Activated naive CD4-positive, alpha-beta T cell treated with anti-CD3 and anti-CD28 coated beads for 36 hours (primary cell): ENCODE results near the gene LINC00305. TPM values are rescaled to one million over a fixed set of nuclear protein-coding genes. Genes with fewer than 3 reads are reported as not detected.

Experiments used
- CTCF ChIA-PET: fragments of 350-600 bp; sonication (Branson Sonifier 250); formaldehyde crosslinking; loops from one replicate; lab custom pipeline; 2021; ENCODE audit warnings: antibody characterized with exemption; lab: Charles Lee
- DNase-seq: peaks from one replicate; pipeline ENCODE4 v3.0.0-alpha.2; 2020
- H3K27ac Mint-ChIP-seq: one replicate; pipeline ENCODE4 v1.8.0; 2021; ENCODE audit warnings: mild to moderate bottlenecking, mixed read lengths
- H3K27me3 Mint-ChIP-seq: one replicate; pipeline ENCODE4 v1.8.0; 2021; ENCODE audit warnings: low read depth, mixed read lengths
- H3K36me3 Mint-ChIP-seq: one replicate; pipeline ENCODE4 v1.8.0; 2021; ENCODE audit warnings: low read depth, mixed read lengths
- H3K4me1 Mint-ChIP-seq: one replicate; pipeline ENCODE4 v1.8.0; 2021; ENCODE audit warnings: low read depth, mixed read lengths
- H3K4me3 Mint-ChIP-seq: one replicate; pipeline ENCODE4 v1.8.0; 2021; ENCODE audit warnings: mild to moderate bottlenecking, moderate library complexity, mixed read lengths
- H3K9me3 Mint-ChIP-seq: one replicate; pipeline ENCODE4 v1.8.0; 2021; ENCODE audit warnings: mixed read lengths
- intact Hi-C: fragments of 100-400 bp; cut with micrococcal nuclease; formaldehyde crosslinking; loops from one replicate; pipeline ENCODE4 v1.15.1; 2023
- total RNA-seq, 2 experiments: library from RNA; stranded (reverse); gene quantifications; one replicate each; pipeline ENCODE4 v1.2.3, GENCODE V29; 2021

The LINC00305 gene
- total RNA-seq, 2 experiments from 2014 or later: not detected

DNA sequence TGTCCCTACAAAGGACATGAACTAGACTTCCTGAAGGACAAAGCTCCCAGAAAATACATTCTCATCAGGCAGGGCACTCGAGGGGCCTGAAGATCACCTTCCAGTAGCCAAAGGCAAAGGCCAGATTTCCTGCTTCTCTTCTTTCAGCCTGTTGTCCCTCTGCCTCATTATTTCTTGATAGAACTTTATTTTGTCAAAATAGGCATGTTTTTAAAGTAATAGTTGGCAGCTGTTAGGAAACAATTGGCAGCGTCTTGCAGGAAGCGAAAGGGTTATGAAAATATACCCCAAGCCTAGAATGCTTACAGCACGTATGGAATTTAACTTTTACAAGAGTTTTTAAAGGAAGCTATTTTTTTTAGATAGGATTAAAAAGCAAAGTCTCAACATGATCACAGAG is 74.9 kb downstream of the LINC00305 start:
- Mint-ChIP-seq H3K27me3 (peaks cover 11% of the 10 kb centered on the region), H3K4me1 (no peaks in the 10 kb centered on the region), H3K9me3 (peaks cover 4% of the 10 kb centered on the region), H3K4me3 (no peak overlapping the region), H3K27ac (no peak overlapping the region), H3K36me3 (no peaks in the 10 kb centered on the region)
- intact Hi-C loops: no loop called here
- DNase-seq: no peak
- CTCF ChIA-PET: no interaction called here

DNA sequence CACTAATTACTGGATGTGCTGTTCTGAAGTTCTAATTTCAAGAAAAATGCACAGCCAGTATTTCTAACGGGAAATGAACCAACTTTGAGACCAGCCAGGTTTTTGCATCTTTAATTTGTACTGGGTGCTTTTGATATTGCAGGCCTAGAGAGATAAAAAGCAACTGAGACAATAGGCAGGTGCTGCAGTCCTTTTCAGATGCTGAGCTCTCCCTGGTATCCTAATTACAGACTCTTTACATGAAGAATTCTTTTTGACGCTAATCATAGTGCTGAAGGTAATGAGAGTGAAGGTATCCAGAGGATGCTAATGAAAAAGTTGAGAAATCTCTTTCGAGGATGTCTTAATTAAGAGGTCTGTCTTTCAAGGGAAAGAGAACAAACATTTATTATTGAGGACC is 93.9 kb downstream of the LINC00305 start:
- no peaks in the 10 kb centered on the region for H3K36me3 Mint-ChIP-seq
- intact Hi-C loops: no loop called here
- no peak overlapping the region for H3K4me3 Mint-ChIP-seq
- peaks cover 3% of the 10 kb centered on the region for H3K9me3 Mint-ChIP-seq
- H3K4me1 Mint-ChIP-seq: no peaks in the 10 kb centered on the region
- no peak overlapping the region for H3K27ac Mint-ChIP-seq
- DNase-seq: no peak
- H3K27me3 Mint-ChIP-seq: no peaks in the 10 kb centered on the region
- CTCF ChIA-PET: no interaction called here

- Mint-ChIP-seq H3K4me1 (no peaks in the 10 kb centered on the region), H3K27me3 (no peaks in the 10 kb centered on the region), H3K4me3 (no peak overlapping the region), H3K27ac (no peak overlapping the region), H3K9me3 (no peaks in the 10 kb centered on the region), H3K36me3 (no peaks in the 10 kb centered on the region)
- intact Hi-C loops: no loop called here
- no peak for DNase-seq
- CTCF ChIA-PET: interaction anchor here (1.2 kb wide), 1 partner anchor 15 kb away, joined by 4 read pairs; no protein-coding TSS in a partner anchor
Measured at GRCh38 chr18:64053246-64053645, 95.6 kb downstream of the LINC00305 start.

GRCh38 chr18:64052772-64053171 is 96.1 kb downstream of the LINC00305 start:
- CTCF ChIA-PET: interaction anchor here (1.2 kb wide), 1 partner anchor 15 kb away, joined by 4 read pairs; no protein-coding TSS in a partner anchor
- H3K9me3 Mint-ChIP-seq: no peaks in the 10 kb centered on the region

GRCh38 chr18:64044616-64045015 is 104.3 kb downstream of the LINC00305 start:
- H3K36me3 Mint-ChIP-seq: no peaks in the 10 kb centered on the region
- intact Hi-C loops: no loop called here
- no peaks in the 10 kb centered on the region for H3K4me1 Mint-ChIP-seq
- H3K9me3 Mint-ChIP-seq: no peaks in the 10 kb centered on the region
- DNase-seq: no peak
- no peaks in the 10 kb centered on the region for H3K27me3 Mint-ChIP-seq
- CTCF ChIA-PET: interaction anchor here (1.1 kb wide), 1 partner anchor 9 kb away, joined by 4 read pairs; no protein-coding TSS in a partner anchor
- H3K4me3 Mint-ChIP-seq: no peak overlapping the region
- no peak overlapping the region for H3K27ac Mint-ChIP-seq

More at GRCh38 chr18:64052772-64053171, 96.1 kb downstream of the LINC00305 start:
- Mint-ChIP-seq H3K27me3 (no peaks in the 10 kb centered on the region), H3K36me3 (no peaks in the 10 kb centered on the region), H3K4me1 (no peaks in the 10 kb centered on the region), H3K27ac (no peak overlapping the region), H3K4me3 (no peak overlapping the region)
- intact Hi-C loops: no loop called here
- DNase-seq: no peak

- Mint-ChIP-seq H3K36me3 (no peaks in the 10 kb centered on the region), H3K27me3 (peaks cover 3% of the 10 kb centered on the region), H3K4me3 (no peak overlapping the region), H3K9me3 (no peaks in the 10 kb centered on the region), H3K4me1 (no peaks in the 10 kb centered on the region), H3K27ac (no peak overlapping the region)
- CTCF ChIA-PET: interaction anchor here (1.0 kb wide), 1 partner anchor 9 kb away, joined by 3 read pairs; no protein-coding TSS in a partner anchor
- intact Hi-C loops: no loop called here
- DNase-seq: no peak
Measured at GRCh38 chr18:64042728-64043358, 106.0 kb downstream of the LINC00305 start.

DNA sequence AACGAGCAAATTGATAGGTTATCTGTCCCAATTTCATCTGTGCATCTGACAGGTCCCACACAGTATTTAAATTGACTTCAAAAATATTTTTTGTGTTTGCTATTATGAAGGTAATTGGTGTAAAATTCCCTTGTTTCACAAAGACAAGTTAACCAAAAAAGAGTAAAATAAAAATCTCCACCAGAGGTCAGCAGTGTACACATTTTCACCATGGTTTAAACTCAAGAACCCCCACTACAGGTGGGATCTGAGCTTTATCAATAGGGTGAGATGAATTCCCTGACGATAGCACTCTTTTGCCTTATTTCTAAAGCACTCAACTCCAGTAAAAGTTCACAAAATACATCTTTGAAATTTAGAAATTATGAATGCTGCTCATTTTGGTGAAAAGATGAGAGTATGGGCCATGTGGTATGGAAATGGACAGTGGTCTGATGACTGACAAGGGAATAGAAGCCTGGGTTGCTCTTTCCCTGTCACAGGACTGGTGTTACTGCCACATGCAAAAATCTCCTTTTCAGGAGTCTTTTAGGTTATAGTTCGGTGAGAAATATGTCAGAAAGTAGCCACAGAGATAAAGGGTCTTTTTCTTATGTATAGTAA is 111.0 kb downstream of the LINC00305 start:
- no peak for DNase-seq
- Mint-ChIP-seq H3K4me1 (no peaks in the 10 kb centered on the region), H3K27me3 (peaks cover 10% of the 10 kb centered on the region), H3K27ac (no peak overlapping the region), H3K9me3 (no peaks in the 10 kb centered on the region), H3K4me3 (no peak overlapping the region), H3K36me3 (no peaks in the 10 kb centered on the region)
- CTCF ChIA-PET: interaction anchor here (0.6 to 2.1 kb wide), 6 partner anchors 15 to 199 kb away, joined by 3 to 4 read pairs (median 4); no protein-coding TSS in a partner anchor
- intact Hi-C loops: loop anchor here (1.0 to 10.0 kb wide), 2 partner anchors 371 to 1717 kb away; partner anchors contain the start of gene CDH7

DNA sequence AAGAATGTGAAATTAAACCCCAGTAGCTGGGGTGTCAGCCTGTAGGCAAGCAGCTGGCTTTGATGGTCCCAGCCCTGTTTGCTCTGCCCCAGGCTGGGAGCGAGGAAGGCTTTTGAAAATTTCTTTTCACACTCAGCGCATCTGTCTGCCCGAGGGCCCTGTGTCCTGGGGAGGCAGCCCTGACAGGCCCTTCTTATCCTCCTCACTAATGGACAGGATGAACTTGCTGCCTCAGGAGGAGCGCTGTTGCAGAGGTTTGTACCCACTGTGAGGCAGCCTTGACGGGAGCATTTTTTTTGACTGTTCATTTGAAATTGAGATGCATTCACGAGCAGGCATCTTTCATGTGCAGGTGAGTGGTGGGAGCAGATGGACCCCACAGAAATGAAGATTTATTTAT is 116.6 kb downstream of the LINC00305 start:
- CTCF ChIA-PET: no interaction called here
- intact Hi-C loops: loop anchor here (10.0 kb wide), 1 partner anchor 1722 kb away; the partner anchor contains the start of gene CDH7
- Mint-ChIP-seq H3K36me3 (no peaks in the 10 kb centered on the region), H3K4me3 (no peak overlapping the region), H3K4me1 (peaks cover 2% of the 10 kb centered on the region), H3K9me3 (no peaks in the 10 kb centered on the region), H3K27me3 (peaks cover 18% of the 10 kb centered on the region), H3K27ac (no peak overlapping the region)
- no peak for DNase-seq

DNA sequence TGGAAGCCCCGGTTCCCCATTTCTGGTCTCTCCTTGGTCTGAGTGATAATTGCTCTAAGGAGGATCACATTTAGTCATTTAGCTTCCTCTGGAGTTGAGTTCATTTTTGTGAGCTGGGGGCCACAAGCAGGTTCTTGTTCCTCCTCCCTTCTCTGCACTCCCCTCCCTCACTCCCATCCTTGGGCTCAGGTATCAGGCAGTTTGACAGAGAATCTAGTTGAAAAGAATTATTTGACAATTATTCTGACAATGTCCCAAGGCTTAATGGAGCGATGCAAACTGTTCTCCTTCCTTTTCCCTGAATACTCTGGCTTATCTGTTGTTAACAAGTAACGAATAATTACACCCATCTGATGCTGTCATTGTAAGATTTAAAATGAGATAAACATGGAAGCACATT is 117.5 kb downstream of the LINC00305 start:
- DNase-seq: no peak
- H3K36me3 Mint-ChIP-seq: no peaks in the 10 kb centered on the region
- H3K4me1 Mint-ChIP-seq: peaks cover 2% of the 10 kb centered on the region
- peaks cover 14% of the 10 kb centered on the region for H3K27me3 Mint-ChIP-seq
- intact Hi-C loops: loop anchor here (10.0 kb wide), 1 partner anchor 1723 kb away; the partner anchor contains the start of gene CDH7
- H3K4me3 Mint-ChIP-seq: no peak overlapping the region
- CTCF ChIA-PET: no interaction called here
- H3K27ac Mint-ChIP-seq: no peak overlapping the region
- no peaks in the 10 kb centered on the region for H3K9me3 Mint-ChIP-seq

Other genes starting within 250 kb of the LINC00305 start
- gene SERPINB10, start 241.1 kb downstream of the LINC00305 start, total RNA-seq: not detected
- 10 to 100 TPM; 25.0 to 31.7 TPM for gene HMSD, start 199.8 kb downstream of the LINC00305 start, total RNA-seq
- gene SERPINB8, start 179.0 kb downstream of the LINC00305 start, total RNA-seq: 10 to 100 TPM; 10.5 to 11.7 TPM